Thyroid gland (tissue), 4 donors: Measurements from ENCODE around the gene PIAS4. TPM values are rescaled to one million over a fixed set of nuclear protein-coding genes. Genes with fewer than 3 reads are reported as not detected.

Experiments
- DNase-seq, 2 donors: peaks; one replicate each; pipeline ENCODE4 v3.0.0-alpha.2; 2019
- H3K27ac ChIP-seq, 3 donors: fragments of 200-600 bp; sonication (generic); 1 replicate in 2 of 3; 2 replicates in 1 of 3; pipeline ENCODE4 v1.5.1; 2016 to 2019; ENCODE audit warnings: mild to moderate bottlenecking in 1 of 3, moderate library complexity in 1 of 3
- H3K27me3 ChIP-seq: fragments of 200-600 bp; sonication (generic); one replicate; pipeline ENCODE4 v1.5.1; 2019
- H3K36me3 ChIP-seq, 2 donors: fragments of 200-600 bp; sonication (generic); one replicate each; pipeline ENCODE4 v1.5.1; 2016 to 2019
- H3K4me1 ChIP-seq, 2 donors: fragments of 200-600 bp; sonication (generic); one replicate each; pipeline ENCODE4 v1.5.1; 2017 to 2019
- H3K4me3 ChIP-seq, 3 donors: fragments of 200-600 bp; sonication (generic); replicated peaks in 1 of 3; 1 replicate in 2 of 3; 2 replicates in 1 of 3; pipeline ENCODE4 v1.5.1; 2016; ENCODE audit warnings: mild to moderate bottlenecking in 1 of 3
- H3K9me3 ChIP-seq: fragments of 200-600 bp; sonication (generic); one replicate; pipeline ENCODE4 v1.5.1; 2017
- POLR2A ChIP-seq, 2 donors: fragments of 450-650 bp; IDR thresholded peaks; one replicate each; pipeline ENCODE4 v1.6.1; 2017; ENCODE audit warnings: antibody characterized with exemption in 2 of 2, mild to moderate bottlenecking in 2 of 2, moderate library complexity in 1 of 2
- WGBS, 2 donors: methylation state at CpG; one replicate each; pipeline ENCODE4 v1.1.5; 2017; 5-methylcytosine and 5-hydroxymethylcytosine counted together
- intact Hi-C: fragments of 100-400 bp; cut with DNase I; formaldehyde crosslinking; loops from one replicate; pipeline ENCODE4 v1.15.1; 2023
- total RNA-seq, 4 donors: library from RNA; depleted of rRNA; stranded (reverse); fragments of >200 nt; gene quantifications; one replicate each; pipeline ENCODE4 v1.2.3, GENCODE V29; 2016
- TF ChIP-seq, protein P1 (sequence below), 6 experiments: fragments of 200-600 bp in 3 of 6; fragments of 450-650 bp in 3 of 6; sonication (generic) in 3 of 6; IDR thresholded peaks; one replicate each; pipeline ENCODE4 v1.5.1; 2016 to 2019; ENCODE audit warnings: antibody characterized with exemption in 6 of 6, mild to moderate bottlenecking in 2 of 6, inconsistent platforms in 1 of 6, moderate library complexity in 1 of 6

PIAS4 gene
- total RNA-seq, 4 donors from 2014 or later = 14.7 to 32.3 (median 16.0) TPM

DNA sequence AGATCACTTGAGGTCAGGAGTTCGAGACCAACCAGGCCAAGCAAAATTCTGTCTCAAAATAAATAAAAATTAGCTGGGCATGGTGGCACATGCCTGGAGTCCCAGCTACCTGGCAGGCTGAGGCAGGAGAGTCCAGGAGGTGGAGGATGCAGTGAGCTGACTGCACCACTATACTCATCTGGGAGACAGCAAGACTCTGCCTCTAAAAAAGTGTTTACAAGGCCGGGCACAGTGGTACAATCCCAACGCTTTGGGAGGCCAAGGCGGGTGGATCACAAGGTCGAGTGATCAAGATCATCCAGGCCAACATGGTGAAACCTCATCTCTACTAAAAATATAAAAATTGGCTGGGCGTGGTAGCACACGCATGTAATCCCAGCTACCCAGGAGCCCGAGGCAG lies 32.4 kb upstream of the PIAS4 start:
- 87 to 90% methylated on average over 8 of the region's 8 CpGs for WGBS, 2 donors
- peaks cover 50 to 52% of the 10 kb centered on the region in 2 donors for H3K36me3 ChIP-seq
- H3K27me3 ChIP-seq = no peaks in the 10 kb centered on the region
- no peak for DNase-seq
- intact Hi-C loops = no loop called here
- H3K27ac ChIP-seq = no peak overlapping the region
- TF ChIP-seq, protein P1, sequence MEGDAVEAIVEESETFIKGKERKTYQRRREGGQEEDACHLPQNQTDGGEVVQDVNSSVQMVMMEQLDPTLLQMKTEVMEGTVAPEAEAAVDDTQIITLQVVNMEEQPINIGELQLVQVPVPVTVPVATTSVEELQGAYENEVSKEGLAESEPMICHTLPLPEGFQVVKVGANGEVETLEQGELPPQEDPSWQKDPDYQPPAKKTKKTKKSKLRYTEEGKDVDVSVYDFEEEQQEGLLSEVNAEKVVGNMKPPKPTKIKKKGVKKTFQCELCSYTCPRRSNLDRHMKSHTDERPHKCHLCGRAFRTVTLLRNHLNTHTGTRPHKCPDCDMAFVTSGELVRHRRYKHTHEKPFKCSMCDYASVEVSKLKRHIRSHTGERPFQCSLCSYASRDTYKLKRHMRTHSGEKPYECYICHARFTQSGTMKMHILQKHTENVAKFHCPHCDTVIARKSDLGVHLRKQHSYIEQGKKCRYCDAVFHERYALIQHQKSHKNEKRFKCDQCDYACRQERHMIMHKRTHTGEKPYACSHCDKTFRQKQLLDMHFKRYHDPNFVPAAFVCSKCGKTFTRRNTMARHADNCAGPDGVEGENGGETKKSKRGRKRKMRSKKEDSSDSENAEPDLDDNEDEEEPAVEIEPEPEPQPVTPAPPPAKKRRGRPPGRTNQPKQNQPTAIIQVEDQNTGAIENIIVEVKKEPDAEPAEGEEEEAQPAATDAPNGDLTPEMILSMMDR (IDR thresholded peaks at IDR 0.05) = no peak
- TF ChIP-seq POLR2A (IDR thresholded peaks at IDR 0.05) = no peak
- no peak overlapping the region for H3K4me3 ChIP-seq
- H3K4me1 ChIP-seq = peaks cover 0 to 3% of the 10 kb centered on the region in 2 donors
- no peaks in the 10 kb centered on the region for H3K9me3 ChIP-seq

DNA sequence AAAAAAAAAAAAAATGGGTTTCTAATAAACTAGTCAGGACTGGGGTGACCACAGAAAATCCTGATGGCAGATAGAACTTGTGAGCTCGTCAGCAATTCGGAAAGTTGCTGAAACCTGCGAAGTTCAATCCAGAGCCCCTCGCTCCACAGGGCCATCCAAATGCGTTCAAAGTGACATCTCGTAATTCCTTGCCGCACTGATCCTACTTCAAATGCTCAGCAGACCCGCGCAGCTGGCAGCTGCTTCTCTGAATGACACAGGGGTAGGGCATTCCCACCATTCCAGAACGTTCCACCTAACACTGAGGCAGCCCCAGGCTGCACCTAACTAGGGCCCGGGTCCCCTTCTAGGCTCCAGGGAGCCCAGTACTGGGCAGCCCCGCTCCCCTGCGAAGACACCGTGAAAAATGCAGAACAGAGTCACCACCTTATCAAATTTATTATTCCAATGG lies 31.9 kb upstream of the PIAS4 start:
- Histone ChIP-seq H3K36me3 (peaks cover 55 to 58% of the 10 kb centered on the region in 2 donors), H3K27me3 (no peaks in the 10 kb centered on the region), H3K4me3 (no peak overlapping the region), H3K9me3 (no peaks in the 10 kb centered on the region), H3K4me1 (no peaks in the 10 kb centered on the region), H3K27ac (no peak overlapping the region)
- no peak for DNase-seq
- WGBS, 2 donors = 88 to 91% methylated on average over 14 of the region's 14 CpGs
- TF ChIP-seq, protein P1 (IDR thresholded peaks at IDR 0.05) = no peak
- no peak for TF ChIP-seq POLR2A (IDR thresholded peaks at IDR 0.05)
- intact Hi-C loops = no loop called here

DNA sequence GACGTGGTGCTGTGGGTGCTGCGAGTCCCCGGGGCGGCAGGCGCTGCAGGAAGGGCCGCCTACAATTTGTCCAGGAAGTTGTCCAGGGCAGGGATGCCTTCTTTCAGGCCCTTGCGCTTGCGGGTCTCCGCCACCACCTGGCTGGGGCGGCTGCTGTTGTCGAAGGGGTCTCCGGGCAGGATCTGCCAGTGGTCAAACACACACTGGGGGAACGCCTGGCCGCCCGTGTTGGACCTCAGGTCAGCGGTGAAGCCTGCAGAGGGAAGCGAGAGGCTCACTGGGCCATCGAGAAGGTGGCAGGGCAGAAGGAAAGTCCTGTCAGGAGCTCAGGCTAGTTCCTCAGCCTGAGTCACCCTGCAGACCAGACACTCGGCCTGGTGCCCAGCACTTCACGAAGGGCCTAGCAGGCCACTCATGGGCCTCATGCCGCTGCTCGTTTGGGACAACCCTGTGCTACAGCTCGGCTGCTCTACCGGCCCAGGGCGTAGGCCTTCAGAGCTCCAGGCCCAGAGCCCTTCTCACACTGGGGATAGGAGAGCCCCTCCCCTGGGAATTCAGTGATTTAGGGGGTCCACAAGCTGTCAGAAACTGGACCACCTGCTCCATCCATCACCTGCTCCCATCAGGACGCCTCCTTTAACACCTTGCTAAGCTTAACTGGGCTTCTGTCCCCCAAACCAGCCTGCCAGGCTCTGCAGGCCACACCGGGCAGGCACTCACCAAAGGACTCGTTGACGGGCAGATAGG lies 30.9 kb upstream of the PIAS4 start:
- 92 to 95% methylated on average over 11 to 28 of the region's 29 CpGs for WGBS, 2 donors
- Histone ChIP-seq H3K9me3 (no peaks in the 10 kb centered on the region), H3K36me3 (peaks cover 65 to 68% of the 10 kb centered on the region in 2 donors), H3K27me3 (no peaks in the 10 kb centered on the region), H3K27ac (no peak overlapping the region), H3K4me1 (no peaks in the 10 kb centered on the region), H3K4me3 (no peak overlapping the region)
- intact Hi-C loops = no loop called here
- TF ChIP-seq, protein P1 (IDR thresholded peaks at IDR 0.05) = no peak
- no peak for TF ChIP-seq POLR2A (IDR thresholded peaks at IDR 0.05)
- peak in 1 of 2 donors; percentile 72 for DNase-seq

DNA sequence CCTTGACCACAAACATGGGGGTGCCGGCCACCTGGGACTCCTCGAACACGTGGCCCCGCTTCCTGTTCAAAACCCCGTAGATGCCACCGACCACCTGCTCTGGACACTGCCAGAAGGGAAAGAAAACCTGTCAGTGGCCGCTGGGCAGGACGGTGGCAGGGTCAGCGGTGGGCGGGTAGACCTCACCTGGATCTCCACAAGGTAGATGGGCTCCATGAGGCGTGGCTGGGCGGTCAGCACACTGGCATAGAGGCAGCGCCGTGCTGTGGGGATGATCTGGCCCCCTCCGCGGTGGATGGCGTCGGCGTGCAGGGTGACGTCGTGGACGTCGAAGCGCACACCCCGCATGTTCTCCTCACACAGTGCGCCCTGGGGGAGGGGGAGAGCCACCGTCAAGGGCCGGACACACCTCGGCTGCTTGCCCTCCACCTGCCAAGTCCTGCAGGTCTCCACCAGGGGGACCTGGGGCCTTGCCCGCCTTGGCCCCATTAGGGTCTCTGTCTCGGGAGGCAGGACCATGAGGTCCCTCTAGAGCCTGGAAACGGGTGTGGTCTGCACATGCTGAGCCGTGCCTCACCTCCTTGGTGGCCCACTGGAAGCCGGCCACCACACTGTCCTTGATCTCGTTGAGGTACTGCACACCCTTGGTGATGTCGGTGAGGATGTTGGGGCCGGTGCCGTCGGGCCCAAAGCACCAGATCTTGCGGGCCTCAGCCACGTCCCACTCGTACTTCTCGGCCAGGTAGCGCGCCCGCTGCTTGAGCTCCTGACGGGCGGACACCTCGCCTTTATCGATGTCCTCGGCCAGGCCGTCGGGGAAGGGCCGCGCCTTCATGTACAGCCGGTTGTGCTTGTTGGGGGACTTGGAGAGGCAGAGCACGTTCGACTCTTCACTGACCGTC lies 30.0 kb upstream of the PIAS4 start:
- Histone ChIP-seq H3K27me3 (no peaks in the 10 kb centered on the region), H3K9me3 (no peaks in the 10 kb centered on the region), H3K4me1 (no peaks in the 10 kb centered on the region), H3K27ac (no peak overlapping the region), H3K4me3 (no peak overlapping the region), H3K36me3 (peaks cover 74 to 76% of the 10 kb centered on the region in 2 donors)
- DNase-seq = no peak
- intact Hi-C loops = no loop called here
- WGBS, 2 donors = 92 to 94% methylated on average over 51 to 52 of the region's 59 CpGs
- TF ChIP-seq POLR2A (IDR thresholded peaks at IDR 0.05) = no peak
- TF ChIP-seq, protein P1 (IDR thresholded peaks at IDR 0.05) = no peak
